ENCODE data around the gene FOXA1.

DNA sequence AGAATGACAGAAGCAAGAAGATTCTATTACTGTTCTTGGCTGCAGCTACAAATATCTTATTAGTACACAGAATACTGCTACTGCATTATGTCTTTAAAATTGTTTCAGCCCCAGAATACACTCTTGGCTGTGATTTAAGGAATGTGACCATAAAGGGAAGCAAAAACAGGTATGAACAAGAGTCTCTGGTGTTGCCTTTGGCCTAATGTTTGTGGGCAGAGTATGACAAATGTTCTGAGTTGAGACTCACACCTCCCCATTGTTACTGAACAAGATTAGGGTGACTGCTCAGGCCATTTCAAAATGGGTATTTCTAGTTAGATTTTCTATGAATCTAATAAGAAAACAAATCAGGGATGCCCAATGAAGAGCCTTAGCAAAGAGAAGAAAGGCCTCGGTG lies 28.9 kb upstream of the FOXA1 start:
- TF ChIP-seq, protein P1, sequence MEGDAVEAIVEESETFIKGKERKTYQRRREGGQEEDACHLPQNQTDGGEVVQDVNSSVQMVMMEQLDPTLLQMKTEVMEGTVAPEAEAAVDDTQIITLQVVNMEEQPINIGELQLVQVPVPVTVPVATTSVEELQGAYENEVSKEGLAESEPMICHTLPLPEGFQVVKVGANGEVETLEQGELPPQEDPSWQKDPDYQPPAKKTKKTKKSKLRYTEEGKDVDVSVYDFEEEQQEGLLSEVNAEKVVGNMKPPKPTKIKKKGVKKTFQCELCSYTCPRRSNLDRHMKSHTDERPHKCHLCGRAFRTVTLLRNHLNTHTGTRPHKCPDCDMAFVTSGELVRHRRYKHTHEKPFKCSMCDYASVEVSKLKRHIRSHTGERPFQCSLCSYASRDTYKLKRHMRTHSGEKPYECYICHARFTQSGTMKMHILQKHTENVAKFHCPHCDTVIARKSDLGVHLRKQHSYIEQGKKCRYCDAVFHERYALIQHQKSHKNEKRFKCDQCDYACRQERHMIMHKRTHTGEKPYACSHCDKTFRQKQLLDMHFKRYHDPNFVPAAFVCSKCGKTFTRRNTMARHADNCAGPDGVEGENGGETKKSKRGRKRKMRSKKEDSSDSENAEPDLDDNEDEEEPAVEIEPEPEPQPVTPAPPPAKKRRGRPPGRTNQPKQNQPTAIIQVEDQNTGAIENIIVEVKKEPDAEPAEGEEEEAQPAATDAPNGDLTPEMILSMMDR (IDR thresholded peaks at IDR 0.05): no peak
- no peak for TF ChIP-seq ZFX (IDR thresholded peaks at IDR 0.05; ENCODE audit: borderline replicate concordance)

Measured in 22Rv1 (cell line).